Mucosa of rectum (tissue), 2 donors: ENCODE results near the gene VAMP1.

Source experiments
- H3K27ac ChIP-seq, 2 donors: one replicate each; pipeline ENCODE4 v1.7.0; 2013; ENCODE audit warnings: inconsistent platforms in 2 of 2, low read depth in 2 of 2, low read length in 2 of 2
- H3K27me3 ChIP-seq, 2 donors: one replicate each; pipeline ENCODE4 v1.7.0; 2013; ENCODE audit warnings: low read length in 2 of 2; ENCODE audit not compliant: control insufficient read depth in 2 of 2, insufficient read depth in 2 of 2
- H3K36me3 ChIP-seq, 2 donors: one replicate each; pipeline ENCODE4 v1.7.0; 2013; ENCODE audit warnings: low read length in 2 of 2; ENCODE audit not compliant: control insufficient read depth in 2 of 2, insufficient read depth in 2 of 2
- H3K4me1 ChIP-seq, 2 donors: one replicate each; pipeline ENCODE4 v1.7.0; 2013; ENCODE audit warnings: low read length in 2 of 2, mild to moderate bottlenecking in 1 of 2; ENCODE audit not compliant: control insufficient read depth in 2 of 2, insufficient read depth in 2 of 2
- H3K4me3 ChIP-seq, 2 donors: one replicate each; pipeline ENCODE4 v1.7.0; 2013; ENCODE audit warnings: low read length in 2 of 2
- H3K9ac ChIP-seq, 2 donors: one replicate each; pipeline ENCODE4 v1.7.0; 2013; ENCODE audit warnings: low read length in 2 of 2, low read depth in 1 of 2, mild to moderate bottlenecking in 1 of 2
- H3K9me3 ChIP-seq, 2 donors: one replicate each; pipeline ENCODE4 v1.7.0; 2013; ENCODE audit warnings: low read length in 2 of 2; ENCODE audit not compliant: control insufficient read depth in 2 of 2
- donor health status: healthy.
- donor health status: Normal muscosa, but diverticular disease.

VAMP1 gene

DNA sequence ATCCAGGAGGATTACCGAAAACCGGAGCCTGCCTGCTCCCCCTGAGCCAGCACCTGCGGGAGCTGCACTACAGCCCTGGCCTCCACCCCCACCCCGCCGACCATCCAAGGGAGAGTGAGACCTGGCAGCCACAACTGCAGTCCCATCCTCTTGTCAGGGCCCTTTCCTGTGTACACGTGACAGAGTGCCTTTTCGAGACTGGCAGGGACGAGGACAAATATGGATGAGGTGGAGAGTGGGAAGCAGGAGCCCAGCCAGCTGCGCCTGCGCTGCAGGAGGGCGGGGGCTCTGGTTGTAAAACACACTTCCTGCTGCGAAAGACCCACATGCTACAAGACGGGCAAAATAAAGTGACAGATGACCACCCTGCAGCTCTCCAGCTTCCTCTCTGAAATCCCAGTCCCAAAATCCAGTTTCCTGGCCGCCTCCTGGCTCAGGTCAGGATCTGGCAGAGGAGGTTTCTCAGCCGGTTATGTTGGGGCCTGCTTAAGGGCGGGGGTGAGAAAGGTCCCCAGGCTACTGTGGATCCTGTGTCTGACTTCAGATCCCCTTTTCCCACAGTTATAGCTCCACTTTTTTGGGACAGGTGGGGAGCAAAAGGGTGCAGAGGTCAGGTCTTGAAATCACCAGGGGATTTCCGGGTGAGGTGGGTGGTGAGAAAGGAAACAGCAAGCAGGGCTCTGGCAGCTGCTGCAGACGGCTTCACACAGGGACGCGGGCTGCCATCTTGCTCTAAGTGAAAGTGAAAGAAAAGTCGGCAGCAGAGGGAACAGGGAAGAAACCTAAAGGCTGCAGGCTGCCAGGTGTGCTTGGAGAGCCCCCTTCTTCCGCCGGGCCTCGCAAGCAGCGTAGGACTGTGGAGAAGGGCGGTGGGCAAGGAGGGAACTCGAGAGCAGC is 18.9 kb downstream of the VAMP1 start, which contains the start of gene TAPBPL:
Gene TAPBPL (plus strand): TSS at position 695 of the 897 bp plus-strand sequence. CDS start 207 bp downstream, outside the sequence.
- H3K36me3 ChIP-seq = peaks cover 19 to 30% of the 10 kb centered on the region in 2 donors
- H3K9me3 ChIP-seq = no peaks in the 10 kb centered on the region
- H3K4me1 ChIP-seq = peaks cover 28 to 32% of the 10 kb centered on the region in 2 donors
- peak within 1 kb of the TSS; percentile 79 to 95 for H3K4me3 ChIP-seq
- peak within 1 kb of the TSS; percentile 97 to 99 for H3K9ac ChIP-seq
- H3K27ac ChIP-seq = peak within 1 kb of the TSS; percentile 93 to 99
- H3K27me3 ChIP-seq = no peaks in the 10 kb centered on the region

- no peaks in the 10 kb centered on the region for H3K27me3 ChIP-seq
- H3K4me3 ChIP-seq = peak overlapping the region; percentile 79 to 95
- peaks cover 28 to 32% of the 10 kb centered on the region in 2 donors for H3K4me1 ChIP-seq
- peaks cover 19 to 28% of the 10 kb centered on the region in 2 donors for H3K36me3 ChIP-seq
- no peaks in the 10 kb centered on the region for H3K9me3 ChIP-seq
- H3K9ac ChIP-seq = peak overlapping the region; percentile 97 to 99
- peak overlapping the region; percentile 93 to 99 for H3K27ac ChIP-seq
Measured at GRCh38 chr12:6450869-6451347, 19.6 kb downstream of the VAMP1 start.

DNA sequence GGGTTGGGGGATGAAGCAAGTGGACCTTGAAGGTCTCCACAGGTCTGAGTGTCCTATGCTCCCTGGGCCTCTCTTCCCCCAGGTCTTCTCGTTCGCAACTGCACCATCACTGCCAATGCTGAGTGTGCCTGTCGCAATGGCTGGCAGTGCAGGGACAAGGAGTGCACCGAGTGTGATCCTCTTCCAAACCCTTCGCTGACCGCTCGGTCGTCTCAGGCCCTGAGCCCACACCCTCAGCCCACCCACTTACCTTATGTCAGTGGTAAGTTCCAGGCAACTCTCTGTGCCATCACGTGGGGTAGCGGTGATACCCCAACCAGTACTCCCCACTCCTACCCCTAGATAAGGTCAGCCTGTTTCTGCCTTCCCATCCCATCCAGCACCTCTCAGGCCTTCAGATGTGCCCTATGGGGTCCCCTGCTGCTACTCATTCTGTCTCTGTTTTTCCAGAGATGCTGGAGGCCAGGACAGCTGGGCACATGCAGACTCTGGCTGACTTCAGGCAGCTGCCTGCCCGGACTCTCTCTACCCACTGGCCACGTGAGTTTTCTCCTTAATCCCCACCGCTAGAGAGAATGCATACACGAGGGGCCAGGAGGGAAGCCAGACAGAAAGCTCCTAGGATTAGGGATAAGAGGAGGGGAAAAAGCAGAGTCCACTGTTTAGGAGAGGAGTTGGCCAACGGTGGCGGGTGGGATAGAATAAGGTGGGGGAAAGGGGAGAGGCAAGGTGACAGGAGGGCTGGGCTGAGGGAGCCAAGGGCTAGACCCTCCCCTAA is 20.2 kb downstream of the VAMP1 start:
- Histone ChIP-seq H3K27ac (peak overlapping the region; percentile 93 to 99), H3K27me3 (no peaks in the 10 kb centered on the region), H3K4me1 (peaks cover 28 to 32% of the 10 kb centered on the region in 2 donors), H3K9ac (peak overlapping the region; percentile 97 to 99), H3K9me3 (no peaks in the 10 kb centered on the region), H3K4me3 (peak overlapping the region; percentile 79 to 95), H3K36me3 (peaks cover 16 to 26% of the 10 kb centered on the region in 2 donors)

DNA sequence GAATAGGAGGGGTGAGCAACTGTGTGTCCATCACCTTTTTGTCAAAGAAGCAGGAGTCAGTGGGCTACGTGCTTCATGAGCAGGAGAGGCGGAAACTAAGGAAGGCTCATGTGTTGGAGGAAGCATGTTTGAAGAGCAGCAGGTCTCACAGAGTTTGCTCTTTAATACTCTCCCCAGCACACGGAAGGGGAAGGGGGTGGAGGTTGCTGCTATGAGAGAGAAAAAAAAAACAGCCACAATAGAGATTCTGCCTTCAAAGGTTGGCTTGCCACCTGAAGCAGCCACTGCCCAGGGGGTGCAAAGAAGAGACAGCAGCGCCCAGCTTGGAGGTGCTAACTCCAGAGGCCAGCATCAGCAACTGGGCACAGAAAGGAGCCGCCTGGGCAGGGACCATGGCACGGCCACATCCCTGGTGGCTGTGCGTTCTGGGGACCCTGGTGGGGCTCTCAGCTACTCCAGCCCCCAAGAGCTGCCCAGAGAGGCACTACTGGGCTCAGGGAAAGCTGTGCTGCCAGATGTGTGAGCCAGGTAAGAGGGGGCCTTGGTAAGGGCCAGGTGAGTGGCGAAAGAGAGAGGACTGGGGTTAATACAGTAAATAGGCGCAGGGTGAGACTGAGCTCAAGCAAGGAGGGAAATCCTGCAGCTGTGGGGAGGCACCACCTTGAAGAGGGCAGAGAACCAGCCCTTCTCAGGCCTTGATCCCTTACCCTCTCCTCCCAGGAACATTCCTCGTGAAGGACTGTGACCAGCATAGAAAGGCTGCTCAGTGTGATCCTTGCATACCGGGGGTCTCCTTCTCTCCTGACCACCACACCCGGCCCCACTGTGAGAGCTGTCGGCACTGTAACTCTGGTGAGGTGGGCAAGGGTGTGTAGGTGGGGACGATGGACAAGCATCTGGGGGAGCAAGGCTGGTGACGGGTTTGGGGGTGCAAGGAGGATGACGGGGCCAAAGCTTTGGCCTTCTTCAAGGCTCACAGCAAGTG is 25.5 kb downstream of the VAMP1 start, which contains the start of gene CD27:
Gene CD27 (plus strand): TSS at position 252 of the 985 bp plus-strand sequence. CDS start 141 bp downstream, at position 393.
- Histone ChIP-seq H3K27ac (peak within 1 kb of the TSS in 1 of 2 donors; percentile 76), H3K36me3 (peaks cover 0 to 7% of the 10 kb centered on the region in 2 donors), H3K9me3 (no peaks in the 10 kb centered on the region), H3K27me3 (no peaks in the 10 kb centered on the region), H3K4me3 (peak within 1 kb of the TSS in 1 of 2 donors; percentile 66), H3K4me1 (peaks cover under 1 to 2% of the 10 kb centered on the region in 2 donors), H3K9ac (peak within 1 kb of the TSS in 1 of 2 donors; percentile 60)

DNA sequence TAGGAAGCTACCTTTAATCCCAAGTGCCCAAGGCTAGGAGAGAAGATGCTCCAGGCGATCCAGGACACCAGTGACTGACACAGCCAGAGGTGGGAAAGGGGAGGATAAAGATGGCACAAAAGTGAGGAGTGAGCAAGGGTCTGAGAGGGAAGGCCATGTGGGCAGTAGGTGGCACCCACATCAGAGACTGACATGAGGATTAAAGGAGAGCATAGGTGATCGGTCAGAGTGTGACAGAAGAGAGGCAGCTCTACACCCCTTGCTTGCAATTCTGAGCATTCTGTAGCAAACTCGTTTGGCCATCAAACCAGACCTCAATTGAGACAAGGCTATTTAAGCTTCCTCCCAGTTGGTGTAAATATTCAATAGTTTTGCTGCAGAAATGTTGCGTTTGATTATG is 26.4 kb downstream of the VAMP1 start:
- H3K4me3 ChIP-seq = peak overlapping the region in 1 of 2 donors; percentile 3
- H3K27ac ChIP-seq = peak overlapping the region in 1 of 2 donors; percentile 76
- peaks cover 0 to 7% of the 10 kb centered on the region in 2 donors for H3K36me3 ChIP-seq
- H3K27me3 ChIP-seq = no peaks in the 10 kb centered on the region
- peak overlapping the region in 1 of 2 donors; percentile 14 for H3K9ac ChIP-seq
- no peaks in the 10 kb centered on the region for H3K9me3 ChIP-seq
- H3K4me1 ChIP-seq = peaks cover 0 to 2% of the 10 kb centered on the region in 2 donors

DNA sequence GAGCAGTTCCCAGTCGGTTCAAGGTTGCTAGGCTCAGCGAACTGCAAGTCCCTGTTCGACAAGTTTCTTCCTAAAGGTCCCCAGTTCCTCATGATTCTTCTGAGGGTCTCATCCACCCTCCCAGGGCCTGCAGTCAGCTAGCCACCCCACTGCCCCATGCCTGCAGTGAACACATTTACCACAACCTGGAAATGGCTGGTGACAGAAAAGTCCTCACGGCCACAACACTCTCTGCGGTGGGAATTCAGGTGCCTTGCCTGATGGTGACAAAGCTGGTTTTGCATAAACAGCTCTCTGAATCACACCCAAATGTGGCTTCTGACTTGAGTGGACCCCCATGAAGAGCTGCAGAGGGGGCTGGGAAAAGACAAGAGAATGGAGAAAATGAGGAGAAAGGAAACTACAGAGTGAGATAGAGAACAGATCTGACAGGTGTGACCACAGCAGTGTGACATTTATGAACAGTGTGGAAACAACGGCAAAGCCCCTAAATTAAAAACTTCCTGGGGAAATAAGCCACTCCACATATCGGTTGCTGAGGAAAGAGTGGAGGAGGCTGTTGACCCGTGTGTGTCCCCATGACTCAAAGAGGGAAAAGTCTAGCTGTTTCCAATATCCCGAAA is 27.0 kb downstream of the VAMP1 start:
- Histone ChIP-seq H3K27ac (peak overlapping the region in 1 of 2 donors; percentile 76), H3K9me3 (no peaks in the 10 kb centered on the region), H3K4me3 (peak overlapping the region in 1 of 2 donors; percentile 13), H3K36me3 (peaks cover 0 to 7% of the 10 kb centered on the region in 2 donors), H3K9ac (peak overlapping the region in 1 of 2 donors; percentile 34), H3K4me1 (peaks cover 0 to 2% of the 10 kb centered on the region in 2 donors), H3K27me3 (no peaks in the 10 kb centered on the region)

- H3K9me3 ChIP-seq = no peaks in the 10 kb centered on the region
- peak overlapping the region in 1 of 2 donors; percentile 58 for H3K27ac ChIP-seq
- H3K36me3 ChIP-seq = peaks cover 0 to 7% of the 10 kb centered on the region in 2 donors
- H3K27me3 ChIP-seq = no peaks in the 10 kb centered on the region
- H3K4me1 ChIP-seq = peaks cover 0 to 2% of the 10 kb centered on the region in 2 donors
- H3K9ac ChIP-seq = no peak overlapping the region
- no peak overlapping the region for H3K4me3 ChIP-seq
Measured at GRCh38 chr12:6442836-6443235, 27.6 kb downstream of the VAMP1 start.

DNA sequence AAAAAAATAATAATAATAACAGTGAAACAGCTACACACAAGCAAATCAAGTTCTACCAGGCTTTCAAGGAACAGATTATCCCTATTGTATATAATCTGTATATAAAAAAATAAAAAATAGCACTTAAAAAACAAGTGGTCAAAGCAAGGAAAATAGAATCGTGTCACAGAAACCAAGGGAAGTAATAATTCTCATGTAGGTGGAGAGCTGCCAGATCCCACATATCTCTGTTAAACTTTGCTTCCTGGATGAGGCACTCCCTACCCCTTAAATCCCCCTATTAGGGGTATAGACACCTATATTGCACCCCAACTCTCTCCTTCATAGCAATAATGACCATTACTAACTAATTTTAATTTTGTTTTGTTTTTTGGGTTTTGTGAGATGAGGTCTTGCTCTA is 30.1 kb downstream of the VAMP1 start:
- no peaks in the 10 kb centered on the region for H3K27me3 ChIP-seq
- peaks cover 0 to 2% of the 10 kb centered on the region in 2 donors for H3K36me3 ChIP-seq
- no peak overlapping the region for H3K4me3 ChIP-seq
- peaks cover 0 to 2% of the 10 kb centered on the region in 2 donors for H3K4me1 ChIP-seq
- H3K9ac ChIP-seq = no peak overlapping the region
- H3K27ac ChIP-seq = no peak overlapping the region
- no peaks in the 10 kb centered on the region for H3K9me3 ChIP-seq
